Right ventricle myocardium inferior (tissue), 1 donor: ENCODE data around the gene CUX1. TPM values are rescaled to one million over a fixed set of nuclear protein-coding genes. Genes with fewer than 3 reads are reported as not detected.
"Not testable (repeated sequence)": the region's sequence is repeated elsewhere in the genome, so short reads cannot be mapped to it uniquely, and the experiment has no call there.

Experiments used
- ATAC-seq: fragments of 200-7000 bp; cut with Tn5 transposase; one replicate; pipeline ENCODE4 v1.9.1; 2020; ENCODE audit warnings: mild to moderate bottlenecking, moderate library complexity
- DNase-seq: peaks from one replicate; pipeline ENCODE4 v3.0.0; 2021; ENCODE audit errors: missing footprints
- intact Hi-C: fragments of 100-400 bp; cut with DNase I; formaldehyde crosslinking; loops from one replicate; pipeline ENCODE4 v1.11.0; 2022
- total RNA-seq: library from RNA; stranded (reverse); fragmentation: NEBNext Ultra II Directional; extraction: Animal tissue kit (Norgen Biotek cat#: 25700); gene quantifications from one replicate; pipeline ENCODE4 v1.2.1, GENCODE V29; 2021
- donor health status: DM: no; HTN: yes; CAD: no; lungs with severe emphysema.

The CUX1 gene
- total RNA-seq, 1 donor from 2014 or later, result 107 TPM

GRCh38 chr7:102173669-102174068, 356.2 kb downstream of the CUX1 start:
- intact Hi-C loops, result no loop called here
- ATAC-seq (no peak), DNase-seq (no peak)

GRCh38 chr7:102175423-102176170, 358.2 kb downstream of the CUX1 start:
- intact Hi-C loops, result no loop called here
- ATAC-seq (no peak), DNase-seq (no peak)

- no peak for ATAC-seq
- DNase-seq, result no peak
- intact Hi-C loops, result no loop called here
Measured at GRCh38 chr7:102178410-102178809, 361.0 kb downstream of the CUX1 start.

- ATAC-seq, result no peak
- intact Hi-C loops, result no loop called here
Measured at GRCh38 chr7:102180727-102181126, 363.3 kb downstream of the CUX1 start.

GRCh38 chr7:102181517-102181916, 364.1 kb downstream of the CUX1 start:
- ATAC-seq, result no peak
- no peak for DNase-seq
- intact Hi-C loops, result no loop called here

More at GRCh38 chr7:102180727-102181126, 363.3 kb downstream of the CUX1 start:
- no peak for DNase-seq

GRCh38 chr7:102182016-102182415, 364.6 kb downstream of the CUX1 start:
- ATAC-seq, result peak; percentile 58
- no peak for DNase-seq
- intact Hi-C loops, result no loop called here

- DNase-seq, intact Hi-C loops, ATAC-seq: not testable (repeated sequence)
Measured at GRCh38 chr7:102183848-102184247, 366.4 kb downstream of the CUX1 start.

- DNase-seq (no peak), ATAC-seq (no peak)
- intact Hi-C loops, result no loop called here
Measured at GRCh38 chr7:102184303-102184702, 366.9 kb downstream of the CUX1 start.

GRCh38 chr7:102185796-102186195, 368.4 kb downstream of the CUX1 start:
- ATAC-seq, result no peak
- intact Hi-C loops, result no loop called here
- DNase-seq, result no peak

GRCh38 chr7:102186306-102186705, 368.9 kb downstream of the CUX1 start:
- intact Hi-C loops, result no loop called here
- no peak for DNase-seq
- no peak for ATAC-seq

GRCh38 chr7:102188746-102189145, 371.3 kb downstream of the CUX1 start:
- intact Hi-C loops, result no loop called here
- no peak for DNase-seq

GRCh38 chr7:102189756-102190155, 372.3 kb downstream of the CUX1 start:
- intact Hi-C loops, result no loop called here
- DNase-seq (no peak), ATAC-seq (peak; percentile 84)

More at GRCh38 chr7:102188746-102189145, 371.3 kb downstream of the CUX1 start:
- no peak for ATAC-seq

GRCh38 chr7:102190776-102191350, 373.4 kb downstream of the CUX1 start:
- no peak for DNase-seq
- ATAC-seq, result no peak
- intact Hi-C loops, result no loop called here

GRCh38 chr7:102191556-102192379, 374.3 kb downstream of the CUX1 start:
- DNase-seq (no peak), ATAC-seq (no peak)
- intact Hi-C loops, result no loop called here

- no peak for ATAC-seq
Measured at GRCh38 chr7:102192790-102193189, 375.4 kb downstream of the CUX1 start.

GRCh38 chr7:102193806-102194205, 376.4 kb downstream of the CUX1 start:
- DNase-seq (peak; percentile 20), ATAC-seq (no peak)
- intact Hi-C loops, result no loop called here

More at GRCh38 chr7:102192790-102193189, 375.4 kb downstream of the CUX1 start:
- intact Hi-C loops, result no loop called here
- DNase-seq, result no peak

GRCh38 chr7:102195361-102195760, 377.9 kb downstream of the CUX1 start:
- ATAC-seq, result no peak
- no peak for DNase-seq
- intact Hi-C loops, result no loop called here

GRCh38 chr7:102196028-102196427, 378.6 kb downstream of the CUX1 start:
- DNase-seq, result no peak
- intact Hi-C loops, result no loop called here
- no peak for ATAC-seq

GRCh38 chr7:102197161-102197560, 379.7 kb downstream of the CUX1 start:
- DNase-seq (no peak), ATAC-seq (no peak)
- intact Hi-C loops, result no loop called here

GRCh38 chr7:102197599-102197998, 380.2 kb downstream of the CUX1 start:
- no peak for ATAC-seq

More at GRCh38 chr7:102197599-102197998, 380.2 kb downstream of the CUX1 start:
- intact Hi-C loops, result no loop called here
- DNase-seq, result no peak
